AG08396 (cell line): ENCODE results near the gene ST6GAL1.
"Not testable (repeated sequence)": the region's sequence is repeated elsewhere in the genome, so short reads cannot be mapped to it uniquely, and the experiment has no call there.

Experiments
- DNase-seq: peaks from one replicate; pipeline ENCODE4 v3.0.0; 2012; ENCODE audit warnings: low spot score, mixed read lengths

ST6GAL1 gene

DNA sequence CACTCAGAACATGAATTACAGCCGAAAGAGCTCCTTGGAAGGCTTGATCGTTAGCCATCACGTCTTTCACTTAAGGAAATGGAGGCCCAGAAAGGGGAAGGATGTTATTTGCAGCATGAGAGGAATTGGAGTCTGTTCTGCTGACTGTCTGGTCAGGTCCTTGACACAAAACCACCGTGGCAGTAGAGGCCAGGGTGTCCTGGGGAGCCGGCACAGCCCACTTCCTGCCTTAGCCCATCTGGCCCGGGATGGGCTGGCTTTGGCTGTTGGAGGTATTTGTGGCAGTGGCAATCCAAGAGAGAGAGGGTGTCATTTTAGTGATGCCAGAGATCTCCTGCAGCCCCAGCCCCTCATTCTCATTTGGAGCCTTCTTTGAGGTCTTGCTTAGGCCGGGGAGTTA lies 37.4 kb downstream of the ST6GAL1 start:
- DNase-seq = no peak

DNA sequence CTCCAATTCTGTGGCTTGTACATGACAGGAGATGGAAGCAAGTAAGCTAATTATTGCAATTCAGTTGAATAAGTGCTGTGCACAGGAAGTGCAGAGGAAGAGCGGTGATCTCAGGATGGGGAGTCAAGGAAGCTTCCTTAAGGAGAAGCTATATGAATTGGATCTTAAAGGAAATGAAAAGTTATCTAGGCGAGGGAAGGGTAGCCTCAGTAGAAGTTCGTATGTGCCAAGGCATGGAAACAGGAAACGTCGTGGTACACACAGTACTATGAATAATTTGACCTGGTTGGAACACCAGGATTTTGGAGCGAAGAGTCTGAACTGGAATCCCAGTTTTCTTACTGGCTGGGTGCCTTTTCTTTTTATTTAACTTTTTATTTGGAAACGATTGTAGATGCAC lies 39.3 kb downstream of the ST6GAL1 start:
- DNase-seq = no peak

DNA sequence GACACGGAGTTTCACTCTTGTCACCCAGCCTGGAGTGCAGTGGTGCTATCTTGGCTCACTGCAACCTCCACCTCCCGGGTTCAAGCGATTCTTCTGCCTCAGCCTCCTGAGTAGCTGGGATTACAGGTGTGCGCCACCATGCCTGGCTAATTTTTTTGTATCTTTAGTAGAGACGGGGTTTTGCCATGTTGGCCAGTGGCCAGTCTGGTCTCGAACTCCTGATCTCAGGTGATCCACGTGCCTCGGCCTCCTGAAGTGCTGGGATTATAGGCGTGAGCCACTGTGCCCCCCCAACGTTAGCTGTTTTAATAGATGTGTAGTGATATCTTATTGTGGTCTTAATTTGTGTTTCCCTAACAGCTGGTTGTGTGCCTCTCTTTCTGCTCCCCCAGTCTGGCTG lies 40.8 kb downstream of the ST6GAL1 start:
- DNase-seq = not testable (repeated sequence)

DNA sequence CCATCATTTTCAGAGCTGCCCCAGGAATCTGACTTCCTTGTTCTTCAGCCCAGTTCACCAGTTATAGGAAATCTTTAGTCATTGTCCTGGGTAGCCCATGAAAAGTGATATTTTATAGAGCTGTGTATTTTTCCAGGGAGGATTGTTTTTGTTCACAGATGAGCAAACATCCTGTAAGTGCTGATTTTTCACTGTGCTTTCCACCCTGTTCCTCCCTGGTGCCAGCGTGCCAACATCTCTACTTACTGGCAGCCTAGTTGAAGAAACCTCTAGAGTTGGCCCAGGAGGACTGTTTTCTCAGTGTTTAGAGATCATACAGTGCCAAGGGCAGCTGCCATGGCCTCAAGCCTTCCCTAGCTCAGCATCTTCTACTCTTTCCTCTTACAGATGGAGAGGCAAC lies 41.3 kb downstream of the ST6GAL1 start:
- DNase-seq = no peak

DNA sequence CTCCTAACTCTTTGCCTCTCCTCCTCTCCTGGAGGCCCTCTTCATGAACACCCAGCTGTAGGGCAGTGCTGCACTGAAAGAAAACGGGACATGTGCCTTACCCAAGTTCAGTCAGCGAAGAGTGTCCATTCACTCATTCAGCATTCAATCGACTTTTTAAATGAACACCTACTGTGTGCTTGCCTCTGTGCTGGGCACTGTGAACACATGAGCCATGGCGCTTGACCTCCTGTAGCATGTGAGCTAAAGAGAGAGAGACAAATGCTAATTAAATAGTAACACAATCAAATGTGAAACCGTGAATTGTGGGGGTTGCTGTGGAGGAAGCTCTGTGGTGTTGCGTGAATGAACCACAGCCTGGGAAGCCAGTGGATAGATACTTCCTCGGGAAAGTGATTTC lies 43.4 kb downstream of the ST6GAL1 start:
- no peak for DNase-seq

DNA sequence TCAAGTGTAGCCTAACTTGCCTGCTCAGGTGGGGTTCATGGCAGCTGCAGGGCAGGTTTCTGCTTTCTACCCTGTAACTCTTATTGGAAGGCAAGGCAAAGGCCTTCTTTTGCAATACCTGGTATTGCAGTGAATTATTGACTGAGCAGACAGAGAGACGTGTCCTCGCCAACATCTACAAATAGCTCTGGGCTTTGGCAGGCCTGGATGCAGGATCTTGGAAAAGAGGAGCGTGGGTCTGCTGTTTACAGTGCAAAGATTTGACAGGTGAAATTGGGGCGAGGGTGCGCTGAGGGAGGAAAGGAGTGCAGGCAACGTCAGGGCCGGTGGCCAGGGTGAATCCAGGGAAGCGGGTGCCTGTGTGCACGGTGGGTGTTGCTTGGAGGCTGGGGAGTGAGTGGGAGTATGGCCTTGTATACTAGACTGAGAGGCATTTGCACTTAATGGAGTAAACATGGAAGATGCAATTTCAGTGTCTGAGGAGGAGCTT lies 44.5 kb downstream of the ST6GAL1 start:
- no peak for DNase-seq

DNA sequence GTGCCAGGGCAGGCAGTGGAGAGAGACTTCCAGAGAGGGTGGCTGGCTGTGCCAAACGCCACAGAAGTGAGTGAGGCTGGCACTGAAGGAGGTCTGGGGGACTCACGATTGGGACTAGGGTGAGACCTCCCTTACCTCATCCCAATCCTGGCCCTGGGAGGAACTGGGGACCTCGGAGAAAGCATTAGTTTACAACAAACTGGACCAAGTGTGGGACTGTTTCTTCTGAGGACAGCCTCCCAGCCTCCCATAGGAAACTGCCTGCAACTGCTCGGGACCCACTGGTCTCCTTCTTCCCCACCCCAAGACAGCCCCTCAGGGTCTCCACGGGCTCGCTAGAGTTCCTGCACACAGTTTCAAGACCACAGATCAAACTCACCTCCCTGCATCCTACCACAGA lies 45.4 kb downstream of the ST6GAL1 start:
- DNase-seq = no peak

DNA sequence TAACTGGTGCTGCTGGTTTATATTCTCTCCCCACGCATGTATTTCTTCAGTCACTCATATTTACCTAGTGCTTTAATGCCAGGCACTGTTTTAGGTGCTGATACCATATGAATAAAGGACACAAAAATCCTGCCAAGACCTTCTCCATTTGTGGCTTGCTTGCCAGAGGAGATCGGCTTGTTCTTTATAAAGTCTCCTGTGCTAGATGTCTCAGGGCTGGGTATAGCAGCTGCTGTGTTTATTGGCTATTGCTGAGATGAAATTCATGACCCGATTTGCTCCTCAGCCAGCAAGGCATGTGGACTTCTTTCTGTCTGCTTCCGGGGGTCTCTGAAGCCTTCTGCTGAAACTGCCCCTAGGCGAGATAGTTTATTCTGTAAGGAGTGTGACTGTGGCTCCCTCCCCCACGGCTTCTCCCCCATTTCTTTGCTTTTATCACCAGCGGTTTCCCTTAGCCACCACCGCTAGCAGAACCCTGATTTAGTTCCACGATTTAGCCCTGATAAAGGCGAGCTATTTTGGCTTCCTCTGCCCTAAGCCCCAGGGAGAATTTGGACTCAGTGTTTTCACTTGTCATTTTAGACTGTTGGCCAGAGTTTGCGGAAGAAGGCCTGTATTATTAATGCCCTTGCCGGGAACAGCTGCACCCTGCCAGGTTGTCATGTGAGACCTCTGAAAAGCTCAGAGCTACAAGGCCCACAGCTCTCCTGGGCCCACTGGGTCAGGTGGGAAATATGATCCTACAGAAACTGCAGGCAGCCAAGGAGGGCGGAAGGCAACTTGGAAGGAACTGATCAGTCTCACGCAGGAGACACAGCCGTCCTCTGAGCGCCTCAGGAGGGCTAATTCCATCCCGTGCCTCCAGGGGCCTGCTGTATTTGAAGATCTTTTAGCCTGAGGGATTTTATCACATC lies 46.8 kb downstream of the ST6GAL1 start:
- DNase-seq = peak; percentile 13

DNA sequence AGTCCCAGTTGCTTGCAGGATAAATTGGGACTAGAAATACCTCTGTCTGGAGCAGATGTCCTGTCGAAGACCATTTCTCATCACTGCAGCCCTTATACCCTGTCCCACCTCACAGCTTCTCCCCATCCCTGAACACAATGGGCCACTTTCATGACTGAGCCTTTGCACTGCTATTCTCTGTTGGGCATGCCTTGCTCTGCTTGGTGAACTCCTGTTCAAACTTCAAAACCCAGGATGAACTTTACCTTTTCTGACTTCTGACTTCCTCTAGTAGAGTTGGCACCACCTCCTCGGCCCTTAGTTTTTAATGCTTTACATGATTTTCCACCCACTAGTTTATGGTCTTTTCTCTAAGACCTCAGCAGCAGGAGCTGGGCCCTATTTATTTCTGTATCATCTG lies 48.4 kb downstream of the ST6GAL1 start:
- DNase-seq = no peak

DNA sequence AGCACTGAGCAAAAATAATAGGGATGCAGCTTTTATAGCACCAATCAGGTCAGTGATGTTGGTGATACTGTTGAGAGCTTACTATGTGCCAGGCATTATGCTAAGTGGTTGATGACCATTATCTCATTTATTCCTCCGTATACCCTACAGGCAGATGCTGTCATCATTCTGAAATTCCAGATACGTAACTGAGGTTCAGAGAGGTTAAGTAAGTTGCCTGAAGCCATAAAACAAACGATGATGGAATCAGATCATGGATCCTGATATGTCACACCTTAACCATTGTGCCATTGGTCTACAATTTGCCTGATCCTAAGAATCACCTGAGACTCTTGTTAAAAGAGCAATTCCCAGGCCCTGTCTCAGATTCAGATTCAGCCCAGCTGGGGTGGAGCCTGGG lies 49.5 kb downstream of the ST6GAL1 start:
- no peak for DNase-seq

DNA sequence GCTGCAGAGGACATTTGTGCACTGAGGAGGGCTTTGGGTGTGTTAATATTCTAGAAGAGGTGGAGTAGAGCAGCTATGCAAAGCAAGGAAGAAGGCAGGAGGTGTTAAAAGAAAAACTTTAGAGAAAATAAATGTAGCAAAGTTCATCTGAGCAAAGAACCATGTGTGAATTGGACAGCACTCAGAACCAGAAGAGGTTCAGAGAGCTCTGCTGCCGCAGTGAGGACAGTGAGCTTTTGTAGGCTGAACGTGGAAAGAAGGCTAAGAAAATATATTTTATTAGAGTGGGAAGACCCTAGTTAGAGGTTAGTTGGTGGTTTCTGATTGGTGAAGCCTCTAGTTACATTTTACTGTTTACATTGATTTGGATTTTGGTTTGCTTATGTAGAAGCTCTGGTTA lies 50.7 kb downstream of the ST6GAL1 start:
- no peak for DNase-seq

DNA sequence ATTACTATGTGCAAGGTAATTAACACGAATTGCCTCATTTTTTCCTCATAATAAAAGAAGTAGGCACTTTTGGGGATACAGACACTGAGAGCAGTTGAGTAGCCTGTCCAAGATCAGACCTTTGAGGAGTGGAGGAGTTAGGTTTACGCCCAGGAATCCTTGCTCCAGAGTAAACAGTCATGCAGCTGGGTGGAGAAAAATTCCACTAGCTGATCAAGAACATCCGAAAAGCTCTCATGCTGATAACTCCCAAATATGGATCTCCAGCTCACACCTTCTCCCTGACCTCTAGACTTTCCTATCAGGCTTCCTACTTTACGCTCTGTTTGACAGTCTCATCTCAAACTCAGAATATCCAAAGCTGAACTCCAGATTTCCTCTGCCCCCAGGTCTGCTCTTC lies 53.3 kb downstream of the ST6GAL1 start:
- no peak for DNase-seq

DNA sequence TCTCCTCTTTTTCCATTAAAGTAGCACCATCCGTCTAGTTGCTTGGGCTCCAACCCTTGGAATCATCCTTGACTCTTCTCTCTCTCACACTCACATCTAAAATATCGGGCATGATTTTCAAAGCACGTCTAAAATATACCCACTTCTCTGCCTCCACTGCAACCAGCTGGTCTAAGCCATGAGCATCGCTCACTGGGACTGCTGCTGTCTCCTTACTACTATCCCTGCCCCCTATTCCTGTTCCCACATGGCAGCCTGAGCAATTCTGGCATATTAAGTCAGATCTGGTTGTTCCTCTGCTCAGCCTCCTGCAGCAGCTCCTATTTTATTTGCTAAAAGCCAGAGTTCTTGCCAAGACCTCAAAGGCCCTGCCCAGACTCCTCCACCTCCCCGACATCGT lies 53.7 kb downstream of the ST6GAL1 start:
- DNase-seq = no peak

DNA sequence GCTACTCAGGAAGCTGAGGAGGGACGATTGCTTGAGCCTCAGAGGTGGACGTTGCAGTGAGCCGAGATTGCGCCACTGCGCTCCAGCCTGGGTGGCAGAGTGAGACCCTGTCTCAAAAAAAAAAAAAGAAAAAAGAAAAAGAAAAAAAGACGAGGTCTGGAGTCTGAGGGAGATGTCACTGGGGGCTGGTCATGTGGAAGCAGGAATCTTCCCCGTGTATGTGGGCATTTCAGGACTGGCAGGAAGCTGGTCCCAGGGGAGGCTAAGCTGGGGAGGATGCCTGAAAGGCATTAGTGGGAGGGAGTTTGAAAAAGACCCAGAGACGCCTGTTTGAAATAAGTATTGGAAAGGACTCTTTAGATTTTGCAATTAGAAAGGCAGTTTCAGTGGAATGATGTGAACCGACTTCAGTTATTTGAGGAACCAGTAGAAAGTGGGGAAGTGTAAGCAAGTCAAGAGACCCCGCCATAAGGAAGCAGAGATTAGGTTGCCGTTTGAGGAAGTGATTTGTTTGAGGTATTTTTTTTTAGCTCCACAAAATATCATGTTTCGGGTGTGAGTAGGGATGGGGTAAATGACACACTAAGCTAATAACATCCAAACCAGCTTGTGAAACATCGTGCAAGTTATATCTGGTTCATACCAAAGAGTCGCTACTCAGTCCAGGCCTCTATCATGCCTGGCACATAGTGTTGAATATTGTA lies 55.5 kb downstream of the ST6GAL1 start:
- DNase-seq = no peak

DNA sequence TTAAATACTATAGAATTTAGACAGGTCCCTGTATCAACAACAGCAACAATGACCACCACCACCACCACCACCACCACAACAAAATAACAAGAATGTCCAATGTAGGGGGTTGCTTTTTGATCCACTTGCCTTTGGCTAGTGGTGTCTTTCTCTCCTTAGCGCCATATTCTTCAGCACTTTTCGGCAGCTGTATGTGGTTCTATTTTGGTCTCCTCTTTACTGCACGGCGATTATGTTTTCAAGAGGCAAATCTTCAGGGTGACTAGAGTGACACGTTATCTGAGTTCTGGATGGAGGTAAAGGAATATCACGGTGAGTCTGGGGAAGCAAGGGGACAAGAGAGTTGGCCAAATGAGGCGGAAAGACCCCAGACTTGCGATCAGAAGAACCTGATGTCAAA lies 56.1 kb downstream of the ST6GAL1 start:
- DNase-seq = no peak

DNA sequence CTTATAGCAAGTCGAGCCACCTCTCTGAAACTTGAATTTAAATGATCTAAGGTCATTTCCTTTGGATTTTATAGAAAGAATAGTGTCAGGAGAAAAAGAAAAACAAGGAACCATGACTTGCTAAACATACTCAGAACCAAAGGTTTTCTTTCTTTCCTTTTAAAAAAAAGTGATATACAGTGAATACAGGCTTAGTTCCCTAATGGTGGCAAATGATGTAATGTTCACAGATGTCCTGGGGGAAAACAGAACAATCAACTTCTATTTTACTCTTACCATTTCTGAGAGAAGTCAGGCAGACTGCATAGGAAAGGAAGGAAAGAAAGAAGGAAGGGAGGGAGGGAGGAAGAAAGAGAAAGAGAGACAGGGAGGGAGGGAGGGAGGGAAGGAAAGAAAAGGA lies 56.5 kb downstream of the ST6GAL1 start:
- no peak for DNase-seq

DNA sequence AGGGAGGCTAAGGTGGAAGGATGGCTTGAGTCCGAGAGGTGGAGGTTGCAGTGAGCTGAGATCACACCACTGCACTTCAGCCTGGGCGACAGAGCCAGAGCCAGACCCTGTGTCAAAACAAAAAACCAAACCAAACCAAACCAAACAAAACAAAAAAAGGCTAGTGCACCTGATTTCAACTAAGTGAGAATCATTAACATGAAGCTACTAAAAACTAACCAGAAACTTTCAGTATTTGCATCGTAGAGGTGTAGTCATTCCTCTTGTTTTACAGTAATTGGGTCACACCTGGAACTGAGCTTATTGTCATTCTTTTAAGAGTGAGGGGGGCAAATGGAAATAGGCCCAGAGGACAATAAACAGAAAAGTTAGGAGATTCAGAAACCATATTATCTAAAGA lies 58.5 kb downstream of the ST6GAL1 start:
- DNase-seq = no peak

DNA sequence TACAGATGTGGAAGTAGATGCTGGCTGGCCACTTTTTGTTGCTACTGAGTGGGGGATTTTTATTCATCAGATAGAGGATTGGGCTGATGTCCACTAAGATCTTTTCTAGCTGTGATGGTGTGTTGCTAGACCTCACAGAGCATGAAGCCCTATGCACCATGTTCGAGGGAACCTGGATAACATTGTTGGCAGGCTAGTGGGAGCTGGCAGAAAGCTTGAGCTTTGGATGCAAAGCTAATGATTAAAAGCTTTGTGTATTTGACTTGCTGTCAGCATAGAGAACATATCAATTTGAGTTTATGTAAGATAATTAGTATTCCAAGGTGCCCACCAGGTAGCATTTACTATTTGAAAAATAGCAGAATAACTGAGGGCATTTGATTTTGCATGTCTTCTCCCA lies 59.1 kb downstream of the ST6GAL1 start:
- DNase-seq = no peak

DNA sequence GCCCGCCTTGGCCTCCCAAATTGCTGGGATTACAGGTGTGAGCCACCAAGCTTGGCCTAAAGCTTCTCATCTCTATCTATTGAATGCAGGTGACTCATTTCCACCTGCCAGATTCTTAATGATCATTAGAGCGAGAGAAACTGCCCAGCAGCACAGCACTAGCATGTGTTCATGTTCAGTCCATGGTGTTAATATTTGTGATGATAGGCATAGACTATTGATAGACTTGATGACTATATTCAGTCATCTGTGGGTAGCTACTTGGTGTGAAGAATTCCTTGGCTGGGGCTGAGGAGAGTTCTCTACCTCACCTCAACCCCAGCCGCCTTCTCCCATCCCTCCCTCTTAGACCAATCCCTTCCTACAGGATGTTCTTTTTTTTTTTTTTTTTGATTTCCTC lies 60.0 kb downstream of the ST6GAL1 start:
- no peak for DNase-seq

DNA sequence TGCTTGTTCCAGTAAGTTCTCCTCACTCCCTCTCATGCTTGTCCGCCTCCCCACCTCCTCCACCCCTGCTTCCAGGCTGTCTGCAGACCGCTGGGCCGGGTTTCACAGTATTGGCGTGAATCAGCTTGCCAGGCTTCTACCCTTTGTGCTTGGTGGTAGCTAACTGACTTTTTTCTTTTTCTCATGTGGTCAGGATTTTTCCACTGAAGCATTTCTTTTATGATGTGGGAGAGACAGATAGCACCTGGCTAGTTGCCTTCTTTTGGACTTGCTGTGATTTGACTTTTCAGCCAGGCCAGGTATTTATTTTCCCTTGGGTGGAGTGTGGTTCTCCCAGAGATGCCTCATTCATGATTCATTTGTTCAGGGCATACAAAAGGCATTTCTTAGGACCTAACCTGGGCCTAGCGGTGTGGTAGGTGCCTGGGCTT lies 60.6 kb downstream of the ST6GAL1 start:
- DNase-seq = no peak

DNA sequence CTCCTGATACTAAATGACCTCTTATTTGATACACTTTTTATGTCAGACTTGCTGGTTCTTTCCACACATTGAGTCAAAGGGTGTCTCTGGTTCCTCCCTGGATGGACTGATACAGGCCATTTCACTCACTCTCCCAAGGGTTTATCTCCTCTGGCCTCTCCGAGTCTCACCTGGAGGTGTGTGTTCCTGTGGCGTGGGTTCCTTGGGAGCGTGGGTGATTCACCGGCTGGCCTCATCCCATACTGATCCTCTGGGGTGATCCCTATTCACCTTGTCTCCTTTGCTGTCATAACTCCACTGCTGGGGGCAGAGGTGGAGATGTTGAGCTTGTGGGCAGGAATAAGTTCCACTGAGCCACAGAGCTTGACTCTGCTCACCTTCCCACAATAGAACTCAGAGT lies 61.1 kb downstream of the ST6GAL1 start:
- no peak for DNase-seq

DNA sequence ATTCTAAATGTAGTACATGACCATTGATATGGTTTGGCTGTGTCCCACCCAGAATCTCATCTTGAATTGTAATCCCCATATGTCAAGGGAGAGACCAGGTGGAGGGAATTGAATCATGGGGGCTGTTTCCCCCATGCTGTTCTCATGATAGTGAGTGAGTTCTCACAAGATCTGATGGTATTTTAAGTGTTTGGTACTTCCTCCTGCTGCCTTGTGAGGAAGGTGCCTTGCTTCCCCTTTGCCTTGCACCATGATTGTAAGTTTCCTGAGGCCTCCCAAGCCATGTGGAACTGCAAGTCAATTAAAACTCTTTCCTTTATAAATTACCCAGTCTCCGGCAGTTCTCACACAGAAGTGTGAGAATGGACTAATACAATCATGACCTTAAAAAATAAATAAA lies 61.8 kb downstream of the ST6GAL1 start:
- not testable (repeated sequence) for DNase-seq

DNA sequence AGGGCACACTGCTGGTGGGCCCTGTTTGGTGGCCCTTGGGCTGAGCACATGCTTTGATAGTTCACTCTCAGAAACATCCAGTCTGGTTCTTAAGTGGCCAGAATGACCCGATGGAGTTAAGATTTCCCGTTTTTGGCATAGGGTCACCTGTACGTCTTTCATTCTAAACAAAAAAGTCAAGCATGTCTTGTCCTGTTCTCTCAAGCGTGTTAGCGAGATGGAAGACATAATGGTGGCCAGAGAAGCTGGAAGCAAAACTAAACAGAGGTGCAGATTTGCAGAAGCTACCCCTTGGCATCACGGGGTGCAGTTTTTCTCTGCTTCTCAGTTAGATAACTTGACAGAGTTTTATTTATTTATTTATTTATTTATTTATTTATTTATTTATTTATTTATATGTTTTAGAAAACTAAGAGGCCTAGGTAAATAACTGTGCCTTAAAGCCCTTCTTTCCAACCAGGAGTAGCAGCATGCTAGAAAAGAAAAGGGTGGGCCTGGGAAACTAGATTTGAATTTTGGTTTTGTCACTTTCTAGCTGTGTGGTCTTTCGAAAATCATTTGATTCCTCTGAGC lies 63.0 kb downstream of the ST6GAL1 start:
- no peak for DNase-seq
